ENCODE data around the gene OSBP. TPM values are rescaled to one million over a fixed set of nuclear protein-coding genes. Genes with fewer than 3 reads are reported as not detected.
A peak's percentile ranks its signal among the peaks of the same experiment; 100 is the strongest.

OSBP gene
- polyA plus RNA-seq, 2 of the 4 experiments (the other 2 are of a cell fraction), result 25.9 to 31.7 TPM

GRCh38 chr11:59560702-59561473, 54.7 kb downstream of the OSBP start:
- 2% methylated on average over 28 of the region's 40 CpGs for whole genome bisulfite sequencing (ENCODE audit: missing lambda C conversion rate)
- Histone ChIP-seq H3K4me1 (0 out of 3 replicates have a peak, but pooled peaks cover 5% of the 10 kb centered on the region), H3K27ac (peak overlapping the region; percentile 86 to 88), H3K4me3 (peak overlapping the region; percentile 87), H3K4me2 (peak overlapping the region; percentile 88), H3K9me3 (no peaks in the 10 kb centered on the region)
- ChIA-PET POLR2A (interaction anchor here (0.8 to 1.8 kb wide), 6 partner anchors 11 to 108 kb away, joined by 3 to 16 read pairs (median 4); partner anchors contain the start of genes OSBP and PATL1), CTCF (interaction anchor here (0.7 to 4.0 kb wide), 4 partner anchors 7 to 389 kb away, joined by 3 to 22 read pairs (median 6); partner anchors contain the start of gene DTX4)
- TF ChIP-seq MAX (IDR thresholded peaks at IDR 0.05) (peak; percentile 87), CHD2 (IDR thresholded peaks at IDR 0.05; ENCODE audit: low read length, partially characterized antibody) (no peak), PBX3 (IDR thresholded peaks at IDR 0.05) (no peak), CEBPB (IDR thresholded peaks at IDR 0.05) (no peak), CHD4 (IDR thresholded peaks at IDR 0.05; ENCODE audit: borderline replicate concordance) (no peak), FOSL2 (IDR thresholded peaks at IDR 0.05) (no peak), FOSL2 (CRISPR knock-in tag; IDR thresholded peaks at IDR 0.05) (peak; percentile 72), CBX8 (IDR thresholded peaks at IDR 0.05) (no peak), EHF (CRISPR knock-in tag; IDR thresholded peaks at IDR 0.05) (no peak), HEYL (CRISPR knock-in tag; IDR thresholded peaks at IDR 0.05) (no peak), PHF8 (IDR thresholded peaks at IDR 0.05; ENCODE audit: borderline replicate concordance, low read depth) (no peak; the same call in 1 of the 2 replicates), MYC (IDR thresholded peaks at IDR 0.05; ENCODE audit: borderline replicate concordance, low read length) (peak; percentile 53; the same call in 1 of the 2 replicates), TFCP2L1 (CRISPR knock-in tag; IDR thresholded peaks at IDR 0.05) (0 out of 2 replicates have a peak, but pooled peaks have one; percentile 49), E2F6 (IDR thresholded peaks at IDR 0.05; ENCODE audit: borderline replicate concordance, low read depth) (peak; percentile 23; the same call in 1 of the 2 replicates), RCOR1 (IDR thresholded peaks at IDR 0.05; ENCODE audit: low read depth, low read length) (no peak), GATA3 (IDR thresholded peaks at IDR 0.05; ENCODE audit: borderline replicate concordance) (peak; percentile 41; the same call in 1 of the 2 replicates), BHLHE40 (IDR thresholded peaks at IDR 0.05; ENCODE audit: low read depth, low read length) (peak; percentile 85), ZC3H11A (IDR thresholded peaks at IDR 0.05) (no peak)
- ATAC-seq (peak; percentile 41 to 51), FAIRE-seq (no peak), DNase-seq (ENCODE audit: low read depth in 1 of 2, low spot score in 1 of 2) (peak; percentile 83 to 92)

GRCh38 chr11:59560290-59560701, 55.3 kb downstream of the OSBP start:
- 0 out of 3 replicates have a peak, but pooled peaks cover 8% of the 10 kb centered on the region for H3K4me1 ChIP-seq
- peak; percentile 32 to 50 for ATAC-seq
- ChIA-PET POLR2A (interaction anchor here (0.8 to 1.8 kb wide), 4 partner anchors 11 to 108 kb away, joined by 4 to 16 read pairs (median 6); partner anchors contain the start of genes OSBP and PATL1), CTCF (interaction anchor here (0.7 to 4.0 kb wide), 4 partner anchors 8 to 389 kb away, joined by 3 to 22 read pairs (median 6); partner anchors contain the start of gene DTX4)
- H3K27ac ChIP-seq, result peak overlapping the region; percentile 86 to 88
- peak overlapping the region; percentile 88 for H3K4me2 ChIP-seq
- peak in 1 of 2 experiments; percentile 91 for DNase-seq (ENCODE audit: low read depth in 1 of 2, low spot score in 1 of 2)
- no peak for FAIRE-seq
- peak overlapping the region; percentile 87 for H3K4me3 ChIP-seq
- 3% methylated on average over 18 of the region's 18 CpGs for WGBS (ENCODE audit: missing lambda C conversion rate)
- H3K9me3 ChIP-seq, result no peaks in the 10 kb centered on the region
- TF ChIP-seq JUN (IDR thresholded peaks at IDR 0.05) (no peak), GATA3 (IDR thresholded peaks at IDR 0.05; ENCODE audit: borderline replicate concordance) (no peak), ATOH8 (CRISPR knock-in tag; IDR thresholded peaks at IDR 0.05; ENCODE audit: low read depth) (no peak), ELK1 (IDR thresholded peaks at IDR 0.05; ENCODE audit: low read depth, low read length) (no peak), FOSB (CRISPR knock-in tag; IDR thresholded peaks at IDR 0.05) (no peak), ZC3H11A (IDR thresholded peaks at IDR 0.05) (no peak), PHF8 (IDR thresholded peaks at IDR 0.05; ENCODE audit: borderline replicate concordance, low read depth) (0 out of 2 replicates have a peak, but pooled peaks have one; percentile 36), RFX5 (IDR thresholded peaks at IDR 0.05) (no peak), MAFK (IDR thresholded peaks at IDR 0.05; ENCODE audit: partially characterized antibody) (no peak), RNF2 (IDR thresholded peaks at IDR 0.05; ENCODE audit: borderline replicate concordance, low read depth) (no peak), FOSL2 (IDR thresholded peaks at IDR 0.05) (no peak), FOSL2 (CRISPR knock-in tag; IDR thresholded peaks at IDR 0.05) (peak; percentile 11; the same call in 1 of the 2 replicates), RCOR1 (IDR thresholded peaks at IDR 0.05; ENCODE audit: low read depth, low read length) (no peak), KDM1A (IDR thresholded peaks at IDR 0.05; ENCODE audit: low read depth) (no peak), REST (IDR thresholded peaks at IDR 0.05) (peak; percentile 29; the same call in 1 of the 2 replicates), HEYL (CRISPR knock-in tag; IDR thresholded peaks at IDR 0.05) (no peak), RARB (CRISPR knock-in tag; IDR thresholded peaks at IDR 0.05) (no peak)
